IPS DF 4.7 (cell line): Measurements from ENCODE around the gene FCRLB.
"Not testable (repeated sequence)": the region's sequence is repeated elsewhere in the genome, so short reads cannot be mapped to it uniquely, and the experiment has no call there.

Experiments
- DNase-seq: peaks from one replicate; pipeline ENCODE4 v3.0.0-alpha.2; 2013; ENCODE audit warnings: low spot score; ENCODE audit errors: extremely low read depth

The FCRLB gene

DNA sequence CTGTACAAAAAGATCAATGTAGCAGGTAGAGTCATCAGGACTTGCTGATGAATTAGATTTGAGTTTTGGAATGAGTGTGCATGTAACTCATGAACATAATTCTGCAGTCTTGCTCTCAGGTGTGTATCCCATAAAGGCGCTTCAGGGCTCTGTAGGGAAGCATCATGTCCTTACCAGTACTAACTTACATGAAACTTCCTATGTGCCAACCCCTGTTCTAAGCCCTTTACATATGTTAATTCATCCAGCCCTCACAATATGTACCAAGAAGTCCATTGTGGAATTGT is 2.1 kb upstream of the FCRLB start:
- no peak for DNase-seq

DNA sequence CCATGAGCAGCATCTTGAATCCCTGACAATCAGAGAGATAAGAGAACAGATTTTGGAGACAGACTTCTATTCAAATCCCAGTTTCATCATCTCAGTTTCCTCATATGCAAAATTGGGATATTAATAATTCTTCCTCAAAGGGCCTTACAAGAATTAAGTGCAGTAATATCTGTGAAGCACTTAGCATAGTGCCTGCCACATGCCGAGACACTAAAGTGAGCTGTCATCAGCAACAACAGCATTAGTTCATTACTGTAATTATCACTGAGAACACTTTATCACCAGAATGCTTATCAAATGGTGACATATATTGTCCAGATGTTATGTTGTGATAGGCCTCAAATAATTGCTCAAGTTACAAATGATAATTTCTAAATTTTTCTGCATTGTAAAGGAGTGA is 922 bp upstream of the FCRLB start:
- DNase-seq: no peak

DNA sequence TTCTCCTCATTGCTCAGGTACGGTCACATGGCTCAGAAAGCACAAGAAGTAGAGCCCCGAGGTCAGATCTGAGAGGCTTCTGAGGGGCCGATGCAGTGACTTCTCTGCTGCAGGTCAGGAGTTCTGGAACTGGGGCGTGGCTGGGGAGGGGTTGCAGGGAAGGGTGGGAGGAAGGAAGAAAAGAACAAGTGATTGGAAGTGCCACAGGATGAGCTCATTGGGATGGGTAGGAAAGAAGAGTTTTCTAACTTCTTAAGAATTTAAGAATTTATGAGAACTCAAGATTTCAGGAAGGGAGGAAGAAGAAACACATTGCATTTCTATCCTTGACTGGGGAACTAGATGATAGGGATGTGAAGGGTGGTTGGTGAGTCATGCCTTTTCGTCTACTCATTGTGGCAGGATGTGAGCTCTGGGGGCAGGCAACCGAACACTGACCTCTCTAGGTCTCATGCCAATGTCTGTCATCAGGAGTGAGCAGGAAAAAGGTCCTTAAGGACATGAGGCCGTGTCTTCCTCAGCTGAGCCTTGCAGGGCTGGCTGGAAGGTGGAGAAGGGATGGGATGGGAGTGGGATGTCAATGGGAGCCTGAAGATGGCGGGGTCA is 497 bp downstream of the FCRLB start:
- no peak for DNase-seq

DNA sequence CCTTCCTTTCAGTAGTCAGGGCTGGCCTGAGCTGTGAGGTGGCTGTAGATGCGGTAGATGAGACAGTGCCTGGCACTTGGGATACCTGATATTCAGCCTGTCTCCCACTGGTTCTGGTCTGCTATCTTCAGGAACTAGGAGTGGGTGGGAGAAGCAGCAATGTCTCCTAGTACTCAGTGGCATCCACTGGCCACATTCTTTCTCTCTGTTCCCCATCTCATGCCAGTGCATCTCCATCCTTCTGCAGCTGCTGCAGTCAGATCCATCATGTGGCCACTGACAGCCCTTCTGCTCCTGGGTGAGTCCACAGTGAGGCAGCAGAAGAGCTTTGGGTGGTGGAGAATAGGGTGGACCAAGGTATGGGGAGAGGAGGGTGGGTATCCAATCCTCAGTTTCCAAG is 1.1 kb downstream of the FCRLB start:
- no peak for DNase-seq

DNA sequence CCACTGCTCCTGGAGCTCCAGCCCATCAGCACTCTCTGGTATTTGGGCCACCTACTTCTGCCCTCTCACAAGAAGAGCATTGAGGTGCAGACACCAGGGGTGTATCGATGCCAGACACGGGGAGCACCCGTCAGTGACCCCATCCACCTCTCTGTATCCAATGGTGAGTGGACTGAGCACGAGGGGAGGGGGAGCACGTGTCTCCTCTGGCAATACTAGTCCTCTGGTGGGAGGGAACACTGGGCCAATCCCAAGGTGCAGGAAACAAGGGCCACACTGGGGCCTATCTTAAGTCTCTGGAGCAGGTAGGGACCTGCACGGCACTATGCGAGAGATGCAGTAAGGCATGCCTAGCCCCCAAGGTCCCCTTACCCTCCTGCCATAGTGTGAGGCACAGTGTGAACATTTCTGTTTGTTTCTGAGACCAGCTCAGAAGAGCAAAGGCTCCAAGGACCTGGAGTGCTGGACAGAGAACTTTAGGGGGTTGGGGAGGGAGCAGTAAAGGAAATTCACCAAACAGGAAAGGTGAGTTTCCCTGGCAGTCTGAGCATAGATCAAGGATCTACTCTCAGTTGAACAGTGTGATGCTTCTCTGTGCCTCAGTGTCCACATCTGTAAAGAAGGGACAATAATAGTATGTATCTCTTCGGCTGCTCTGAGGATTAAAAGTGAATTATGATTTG is 2.3 kb downstream of the FCRLB start:
- DNase-seq: no peak

DNA sequence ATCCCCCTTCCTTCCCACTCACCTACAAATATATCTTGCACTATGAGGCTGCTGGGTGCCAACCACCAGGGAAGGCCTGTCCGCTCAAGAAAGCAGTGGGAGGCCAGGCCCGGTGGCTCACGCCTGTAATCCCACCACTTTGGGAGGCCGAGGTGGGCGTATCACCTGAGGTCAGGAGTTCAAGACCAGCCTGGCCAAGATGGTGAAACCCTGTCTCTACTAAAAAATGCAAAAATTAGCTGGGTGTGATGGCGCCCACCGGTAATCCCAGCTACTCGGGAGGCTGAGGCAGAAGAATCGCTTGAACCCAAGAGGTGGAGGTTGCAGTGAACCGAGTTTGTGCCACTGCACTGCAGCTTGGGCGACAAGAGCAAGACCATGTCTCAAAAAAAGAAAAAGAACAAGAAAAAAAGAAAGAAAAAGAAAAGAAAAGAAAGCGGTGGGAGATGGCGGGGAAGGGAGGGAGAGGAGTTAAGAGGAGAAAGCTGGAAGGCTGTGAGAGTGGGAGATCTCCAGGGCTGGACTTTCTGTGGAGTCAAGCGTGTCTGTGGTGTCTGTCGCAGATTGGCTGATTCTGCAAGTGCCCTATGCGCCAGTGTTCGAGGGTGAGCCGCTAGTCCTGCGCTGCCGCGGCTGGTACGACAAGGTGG is 4.0 kb downstream of the FCRLB start:
- not testable (repeated sequence) for DNase-seq

DNA sequence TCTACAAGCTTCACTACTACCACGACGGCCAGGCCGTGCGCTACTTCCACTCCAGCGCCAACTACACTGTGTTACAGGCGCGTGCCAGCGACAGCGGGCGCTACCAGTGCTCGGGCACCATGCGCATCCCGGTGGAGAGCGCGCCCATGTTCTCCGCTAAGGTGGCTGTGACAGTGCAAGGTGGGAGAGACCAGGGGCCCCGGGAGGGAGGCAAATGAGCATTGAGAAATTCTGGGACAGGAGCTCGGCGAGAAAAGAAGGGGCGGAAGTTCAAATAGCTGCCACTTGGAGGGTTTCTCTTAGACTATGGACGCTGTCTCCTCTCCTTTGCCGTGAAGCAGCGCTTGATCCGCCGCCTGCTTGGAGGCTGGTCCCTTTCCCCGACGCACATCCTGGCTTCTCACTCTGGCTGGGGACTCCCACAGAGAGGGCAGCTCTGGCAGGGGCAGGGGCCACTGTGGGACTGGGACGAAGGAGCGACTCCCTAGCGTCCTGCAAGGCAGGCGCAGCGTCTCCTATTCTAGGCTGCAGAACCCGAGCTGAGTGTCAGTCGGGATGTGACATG is 4.6 kb downstream of the FCRLB start:
- DNase-seq: no peak

DNA sequence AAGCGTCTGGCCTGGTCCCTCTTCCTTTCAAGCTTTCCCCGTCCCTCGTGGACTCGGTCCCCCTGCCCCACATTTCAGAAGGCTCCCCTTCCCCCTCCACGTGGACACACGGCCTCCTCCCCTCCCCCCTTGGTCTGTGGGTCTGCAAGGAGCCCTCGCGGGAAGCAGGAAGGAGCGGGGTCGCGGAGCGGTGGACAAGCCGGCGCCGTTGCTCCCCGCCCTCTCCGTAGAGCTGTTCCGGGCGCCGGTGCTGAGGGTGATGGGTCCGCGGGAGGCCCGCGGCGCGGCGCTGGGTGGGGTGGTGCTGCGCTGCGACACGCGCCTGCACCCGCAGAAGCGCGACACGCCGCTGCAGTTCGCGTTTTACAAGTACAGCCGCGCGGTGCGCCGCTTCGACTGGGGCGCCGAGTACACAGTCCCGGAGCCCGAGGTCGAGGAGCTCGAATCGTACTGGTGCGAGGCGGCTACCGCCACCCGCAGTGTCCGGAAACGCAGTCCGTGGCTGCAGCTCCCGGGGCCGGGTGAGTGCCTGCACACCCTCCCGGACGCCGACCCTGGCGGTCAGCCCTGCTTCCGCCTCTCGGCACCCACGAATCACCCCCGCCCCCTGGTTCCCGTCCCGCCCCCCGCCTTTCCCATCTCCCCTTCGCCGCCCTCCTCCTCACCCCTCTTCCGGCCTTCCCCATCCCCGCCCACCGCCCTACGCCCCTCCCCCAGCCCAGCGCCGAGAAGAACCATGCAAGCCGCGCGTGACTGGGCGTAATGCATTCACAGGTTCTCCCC is 5.3 kb downstream of the FCRLB start:
- no peak for DNase-seq

DNA sequence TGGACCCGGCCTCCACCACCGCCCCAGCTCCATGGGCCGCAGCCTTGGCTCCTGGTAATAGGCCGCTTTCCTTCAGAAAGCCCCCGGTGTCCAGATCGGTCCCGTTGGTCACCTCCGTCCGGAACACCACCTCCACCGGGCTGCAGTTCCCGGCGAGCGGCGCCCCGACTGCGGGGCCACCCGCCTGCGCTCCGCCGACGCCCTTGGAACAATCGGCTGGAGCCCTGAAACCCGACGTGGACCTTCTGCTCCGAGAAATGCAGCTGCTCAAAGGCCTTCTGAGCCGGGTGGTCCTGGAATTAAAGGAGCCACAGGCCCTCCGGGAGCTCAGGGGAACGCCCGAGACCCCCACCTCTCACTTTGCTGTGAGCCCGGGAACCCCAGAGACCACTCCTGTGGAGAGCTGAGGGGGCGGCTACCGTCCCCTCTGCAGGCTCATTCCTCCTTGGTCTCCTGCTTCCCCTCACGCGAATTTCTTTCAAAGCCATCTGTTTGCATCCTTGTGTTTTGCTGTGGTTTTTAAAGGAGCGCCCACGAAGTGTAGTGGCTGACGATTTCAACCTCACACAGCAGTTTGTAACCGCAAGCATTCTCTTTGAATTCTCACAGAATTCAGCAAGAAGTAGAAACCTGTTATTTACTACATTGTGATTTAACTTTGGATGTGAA is 6.0 kb downstream of the FCRLB start:
- DNase-seq: no peak

DNA sequence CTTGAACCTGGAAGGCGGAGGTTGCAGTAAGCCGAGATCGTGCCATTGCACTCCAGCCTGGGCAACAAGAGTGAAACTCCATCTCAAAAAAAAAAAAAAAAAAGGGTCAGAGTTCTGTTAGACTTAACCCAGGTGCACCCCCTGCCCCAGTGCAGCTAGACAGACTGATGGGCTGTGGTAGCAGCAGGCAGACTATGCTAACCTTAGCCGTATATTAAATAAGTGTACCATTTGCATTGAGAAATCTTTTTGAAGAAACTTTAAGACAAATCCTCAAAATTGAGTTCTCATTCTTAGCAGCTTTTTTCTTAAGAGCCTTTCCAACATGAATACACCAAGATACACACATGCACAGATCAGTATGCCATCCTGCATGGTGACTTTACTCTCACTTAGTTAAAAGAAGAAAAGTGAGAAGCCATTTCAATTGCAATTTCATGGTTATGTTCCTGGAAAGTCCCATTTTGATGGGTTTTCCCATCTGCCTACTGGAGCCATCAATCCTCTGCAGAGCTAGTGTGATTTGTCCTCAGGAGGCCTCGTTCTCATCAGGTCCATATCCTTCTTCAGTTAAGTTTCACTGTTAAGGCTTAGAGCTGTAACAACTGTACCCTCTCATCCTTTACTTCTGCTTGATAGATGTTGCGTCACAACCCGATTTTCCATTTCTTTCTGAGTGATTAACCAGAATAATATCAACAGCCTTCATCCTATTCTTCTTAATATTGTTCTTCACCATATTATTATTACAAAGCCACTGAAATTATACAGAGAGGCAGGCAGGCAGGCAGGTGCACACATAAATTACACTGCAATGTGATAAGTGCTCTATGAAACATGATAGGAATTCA is 7.3 kb downstream of the FCRLB start:
- DNase-seq: no peak

DNA sequence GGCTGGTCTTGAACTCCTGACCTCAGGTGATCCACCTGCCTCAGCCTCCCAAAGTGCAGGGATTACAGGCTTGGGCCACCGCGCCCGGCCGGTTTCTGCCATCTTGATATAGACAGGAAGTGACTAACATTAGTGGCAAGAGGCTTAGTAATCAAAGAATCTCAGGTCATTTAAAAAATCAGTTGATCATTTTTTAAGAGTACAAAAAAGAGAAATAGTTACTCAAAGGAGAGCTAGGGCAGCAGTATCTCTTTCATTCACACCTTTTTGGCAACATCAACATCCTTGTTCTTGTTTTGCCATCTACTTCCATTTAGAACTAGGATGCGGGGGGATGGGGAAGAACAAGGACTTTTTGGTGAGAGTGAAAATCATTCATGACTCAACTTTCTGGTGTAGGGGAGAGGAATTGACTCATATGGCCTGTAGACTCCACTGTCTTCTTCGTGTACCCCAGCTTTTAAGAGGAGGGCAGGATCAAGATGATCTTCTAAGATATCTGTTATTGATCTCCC is 8.8 kb downstream of the FCRLB start:
- no peak for DNase-seq

DNA sequence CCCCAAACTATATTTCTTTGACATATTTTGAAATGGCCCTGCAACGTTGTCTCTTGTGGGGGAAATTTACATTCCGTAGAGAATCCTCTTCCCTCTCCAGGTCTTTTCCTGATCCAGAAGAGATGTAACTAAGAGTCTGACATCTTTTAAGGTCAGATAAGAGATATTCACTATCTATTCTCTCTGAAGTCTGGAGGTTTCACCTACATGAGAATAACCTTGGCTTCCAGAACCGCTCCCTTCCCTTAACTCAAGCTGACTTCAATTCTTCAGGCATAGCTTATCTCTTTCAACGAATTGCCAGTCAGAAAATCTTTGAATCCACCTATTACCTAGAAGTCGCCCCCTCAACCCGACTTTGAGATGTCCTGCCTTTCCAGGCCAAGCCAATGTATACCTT is 9.9 kb downstream of the FCRLB start:
- DNase-seq: no peak

DNA sequence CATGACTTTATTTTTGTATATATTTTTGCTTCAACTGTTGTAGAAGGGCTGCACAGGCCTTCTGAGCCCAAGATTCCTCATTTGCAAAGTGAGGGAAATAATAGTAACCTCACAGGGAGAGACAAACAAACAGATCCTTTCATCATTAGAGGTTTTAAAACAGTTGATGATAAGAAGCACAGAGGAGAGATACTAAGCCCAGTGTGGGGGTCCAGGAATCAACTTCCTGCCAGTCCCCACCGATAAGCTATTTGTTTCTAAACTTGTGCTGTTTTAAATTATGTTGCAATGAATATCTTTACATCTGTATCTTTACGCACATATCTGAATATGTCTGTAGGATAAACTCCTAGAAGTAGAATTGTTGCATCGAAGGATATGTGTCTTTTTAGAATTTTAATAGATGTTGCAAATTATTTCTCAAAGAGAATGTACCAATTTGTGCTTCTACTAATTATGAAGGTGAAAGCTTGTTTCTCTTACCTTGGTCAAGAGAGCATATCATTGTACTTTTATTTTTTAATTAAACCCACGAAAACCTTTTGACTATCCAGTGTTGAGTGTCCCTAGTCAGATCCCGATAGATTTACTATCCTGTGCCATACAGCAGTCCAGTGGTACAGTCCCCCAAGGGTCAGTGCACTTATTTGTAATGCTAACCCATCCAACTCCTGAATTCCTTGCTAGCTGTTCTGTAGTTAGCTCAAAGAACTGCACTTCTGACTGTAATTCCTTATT is 10.8 kb downstream of the FCRLB start:
- DNase-seq: no peak

DNA sequence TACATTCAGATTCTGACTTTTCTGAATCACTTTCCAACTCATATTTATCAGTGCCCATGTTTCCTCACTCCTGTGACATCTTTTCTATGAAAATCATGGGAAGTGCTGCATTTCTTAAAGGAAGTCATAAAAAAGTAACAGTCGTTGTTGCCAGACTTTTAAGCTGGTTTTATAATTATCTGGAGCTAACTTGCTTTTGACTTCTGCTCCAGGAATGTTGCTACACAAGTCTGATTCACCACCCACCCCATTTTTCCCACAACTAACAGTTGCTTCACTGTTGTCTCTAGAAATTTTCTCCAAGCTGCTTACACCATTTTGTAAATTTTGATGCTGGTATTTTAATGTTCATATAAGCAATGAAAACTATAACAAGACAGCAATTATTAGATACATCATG is 12.2 kb downstream of the FCRLB start:
- no peak for DNase-seq

DNA sequence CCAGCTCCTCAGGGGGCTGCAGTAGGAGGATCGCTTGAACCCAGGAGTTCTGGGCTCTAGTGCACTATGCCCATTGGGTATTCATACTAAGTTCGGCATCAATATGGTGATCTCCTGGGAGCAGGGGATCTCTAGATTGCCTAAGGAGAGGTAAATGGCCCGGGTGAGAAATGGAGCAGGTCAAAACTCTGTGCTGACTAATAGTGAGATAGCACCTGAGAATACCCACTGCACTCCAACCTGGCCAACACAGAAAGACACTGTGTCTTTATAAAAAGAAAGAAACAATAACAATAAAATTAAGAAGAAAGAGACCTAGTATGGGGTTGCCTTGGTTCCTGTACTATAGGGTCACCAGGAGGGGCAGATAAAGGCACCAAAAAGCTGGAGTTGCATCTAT is 14.5 kb downstream of the FCRLB start:
- no peak for DNase-seq

DNA sequence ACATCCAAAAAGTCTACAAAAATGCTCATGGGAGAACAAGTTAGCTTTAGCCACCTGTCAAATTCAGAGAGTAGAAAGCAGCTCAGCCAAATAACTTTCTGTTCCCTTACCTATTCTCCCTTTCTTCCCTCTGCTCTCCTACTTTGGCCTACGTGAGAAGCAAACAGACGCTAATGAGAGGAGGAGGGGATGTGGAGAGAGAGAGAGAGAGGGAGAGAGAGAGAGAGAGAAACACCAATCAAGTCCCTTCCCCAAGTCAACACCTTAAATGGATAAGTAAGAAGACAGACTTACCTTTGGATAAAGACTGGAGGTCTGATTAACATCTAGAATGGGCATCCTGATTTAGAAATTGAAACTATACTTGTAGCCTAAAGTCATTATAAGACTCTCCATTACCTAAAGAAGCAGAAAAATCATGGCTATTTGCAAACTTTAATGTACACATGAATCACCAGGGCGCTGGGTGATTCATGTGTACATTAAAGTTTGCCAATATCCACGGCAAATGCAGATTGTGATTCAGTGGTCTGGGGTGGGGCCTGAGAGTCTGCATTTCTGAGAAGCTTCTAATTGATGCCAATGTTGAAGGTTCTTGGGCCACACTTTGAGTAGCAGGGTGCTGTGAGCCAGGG is 15.1 kb downstream of the FCRLB start:
- no peak for DNase-seq

DNA sequence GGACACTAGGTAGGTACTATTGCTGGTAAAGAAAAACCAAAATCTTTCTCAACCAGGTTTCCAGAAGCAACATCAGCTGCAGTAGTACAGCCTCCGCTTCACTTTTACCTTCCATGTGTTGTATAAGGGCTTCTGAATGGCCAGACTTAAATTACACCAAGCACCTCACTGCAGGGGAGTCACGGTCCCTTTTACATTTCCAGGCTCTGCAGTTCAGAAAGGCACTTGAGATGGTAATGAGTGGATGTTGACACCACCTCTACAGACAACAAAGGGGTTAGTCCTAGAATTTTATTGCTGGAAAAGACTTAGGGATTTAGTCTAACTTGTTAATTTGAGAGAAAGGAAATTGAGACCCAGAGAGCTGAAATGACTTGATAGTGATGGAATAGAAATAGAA is 16.3 kb downstream of the FCRLB start:
- DNase-seq: no peak

DNA sequence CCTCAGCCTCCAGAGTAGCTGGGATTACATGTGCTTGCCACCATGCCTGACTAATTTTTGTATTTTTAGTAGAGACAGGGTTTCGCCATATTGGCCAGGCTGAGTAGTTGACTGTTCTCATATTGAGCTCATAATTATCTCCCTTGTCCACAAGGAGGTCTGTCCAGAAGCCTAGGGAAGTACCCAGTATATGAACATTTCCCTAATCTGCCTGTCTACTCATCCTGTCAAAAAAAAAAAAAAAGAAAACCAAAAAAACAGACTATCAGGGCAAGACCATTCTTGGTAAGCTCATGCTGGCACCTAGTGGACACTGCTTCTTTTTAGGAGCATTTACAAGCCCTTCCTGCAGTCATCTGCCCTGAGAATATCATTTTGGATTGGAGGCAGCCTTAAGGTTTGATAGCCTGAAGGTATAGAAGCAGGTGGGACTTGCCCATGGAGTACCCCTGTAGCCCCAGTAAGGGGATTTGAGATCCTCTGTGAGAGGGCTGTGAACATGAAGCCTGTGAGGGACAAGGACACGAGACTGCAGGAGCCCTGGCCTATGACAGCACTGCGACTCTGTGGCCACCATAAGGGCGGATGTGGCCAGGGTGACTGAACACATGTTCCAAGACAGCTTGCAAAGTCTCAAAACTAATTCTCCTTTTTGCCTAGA is 17.4 kb downstream of the FCRLB start:
- no peak for DNase-seq
